CD4-positive, alpha-beta T cell treated with Interleukin-6 for 4 hours (primary cell): ENCODE data around the gene CLEC2D.
A peak's percentile ranks its signal among the peaks of the same experiment; 100 is the strongest.
"Not testable (repeated sequence)": the region's sequence is repeated elsewhere in the genome, so short reads cannot be mapped to it uniquely, and the experiment has no call there.

ENCODE experiments used
- DNase-seq: peaks from one replicate; pipeline ENCODE4 v3.0.0-alpha.2; 2020; ENCODE audit warnings: mixed read lengths

Gene CLEC2D, protein sequence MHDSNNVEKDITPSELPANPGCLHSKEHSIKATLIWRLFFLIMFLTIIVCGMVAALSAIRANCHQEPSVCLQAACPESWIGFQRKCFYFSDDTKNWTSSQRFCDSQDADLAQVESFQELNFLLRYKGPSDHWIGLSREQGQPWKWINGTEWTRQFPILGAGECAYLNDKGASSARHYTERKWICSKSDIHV

DNA sequence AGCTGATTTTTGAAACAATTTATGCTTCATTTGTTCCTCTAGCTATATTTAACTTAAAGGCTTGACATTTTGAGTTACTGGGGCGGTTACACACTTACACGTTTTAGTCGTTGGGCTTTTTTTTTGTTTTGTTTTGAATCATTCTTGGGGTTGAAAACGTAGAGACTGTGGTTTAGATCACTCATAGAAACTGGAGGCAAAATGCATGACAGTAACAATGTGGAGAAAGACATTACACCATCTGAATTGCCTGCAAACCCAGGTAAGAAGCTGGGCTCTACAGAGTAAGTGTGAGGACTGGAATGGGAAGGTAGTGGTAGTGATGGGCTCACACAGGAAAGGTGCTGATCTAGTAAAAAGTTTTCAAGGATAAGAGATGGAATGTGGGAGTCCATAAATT is at the start of gene CLEC2D:
CLEC2D (plus strand) TSS at position 180 of the 400 bp plus-strand sequence; CDS start at position 202, 22 bp downstream.
- DNase-seq, result peak; percentile 51

DNA sequence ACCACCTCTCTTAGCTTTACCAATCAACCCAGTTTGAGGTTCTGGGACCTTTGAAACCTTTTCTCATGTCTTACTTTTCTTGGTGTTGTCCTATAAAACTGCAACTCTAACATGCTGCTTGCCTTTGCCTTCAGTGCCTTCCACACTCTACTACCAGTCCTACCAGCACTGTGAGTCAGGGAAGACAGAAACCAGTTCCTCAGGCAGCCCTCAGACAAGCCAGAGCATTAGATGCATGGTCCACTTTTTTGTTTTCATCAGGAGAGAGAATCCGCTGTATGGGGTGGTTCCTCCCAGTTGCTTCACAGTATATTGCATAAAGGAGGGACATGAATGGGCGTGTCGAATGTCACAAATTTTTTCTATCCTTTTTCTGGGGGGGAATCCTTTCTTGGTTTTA is 44.5 kb upstream of the CLEC2D start:
- no peak for DNase-seq

DNA sequence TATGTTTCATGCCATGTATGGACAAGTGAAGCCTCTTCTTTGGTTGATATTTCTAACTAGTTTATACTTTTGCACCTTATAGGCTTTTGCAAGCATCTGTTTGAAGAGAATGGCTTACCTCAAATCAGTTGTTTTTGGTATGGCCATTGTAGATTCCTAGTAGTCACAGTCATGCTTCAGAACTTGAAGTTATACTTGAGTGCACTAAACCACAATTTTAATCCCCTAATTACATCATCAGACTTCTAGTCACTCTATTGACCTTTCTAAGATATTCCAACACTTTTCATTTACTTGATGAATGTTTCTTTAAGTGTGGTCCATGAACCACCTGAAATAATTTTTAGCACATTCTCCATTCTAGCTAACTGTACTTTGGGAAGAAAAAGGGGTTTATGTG is 43.2 kb upstream of the CLEC2D start:
- DNase-seq, result no peak

DNA sequence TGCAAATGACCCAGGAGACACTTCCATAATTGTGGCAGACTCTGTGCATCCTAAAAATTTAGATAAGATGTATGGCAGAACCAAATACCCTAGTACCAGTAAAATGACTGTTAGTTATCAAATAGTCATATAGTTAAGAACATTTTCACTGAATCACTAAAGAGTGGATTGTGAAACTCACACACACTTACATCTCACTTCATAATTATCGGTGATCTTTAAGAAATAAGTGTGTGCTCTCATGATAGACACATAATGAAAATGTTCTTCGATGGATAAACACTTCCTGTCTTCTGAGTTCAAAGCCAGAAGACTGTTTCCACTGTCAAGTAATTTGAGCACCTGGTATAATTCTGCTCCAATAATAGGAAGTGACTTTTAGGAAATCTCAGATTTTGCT is 42.7 kb upstream of the CLEC2D start:
- DNase-seq, result no peak

DNA sequence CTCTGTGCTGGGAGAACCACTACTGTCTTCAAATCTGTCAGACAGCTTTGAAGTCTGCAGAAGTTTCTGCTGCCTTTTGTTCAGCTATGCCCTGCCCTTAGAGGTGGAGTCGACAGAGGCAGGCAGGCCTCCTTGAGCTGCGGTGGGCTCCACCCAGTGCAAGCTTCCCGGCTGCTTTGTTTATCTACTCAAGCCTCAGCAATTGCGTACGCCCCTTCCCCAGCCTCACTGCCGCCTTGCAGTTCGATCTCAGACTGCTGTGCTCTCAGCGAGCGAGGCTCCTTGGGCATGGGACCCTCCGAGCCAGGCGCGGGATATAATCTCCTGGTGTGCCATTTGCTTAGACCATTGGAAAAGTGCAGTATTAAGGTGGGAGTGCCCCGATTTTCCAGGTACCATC is 36.7 kb upstream of the CLEC2D start:
- DNase-seq, result peak; percentile 37

DNA sequence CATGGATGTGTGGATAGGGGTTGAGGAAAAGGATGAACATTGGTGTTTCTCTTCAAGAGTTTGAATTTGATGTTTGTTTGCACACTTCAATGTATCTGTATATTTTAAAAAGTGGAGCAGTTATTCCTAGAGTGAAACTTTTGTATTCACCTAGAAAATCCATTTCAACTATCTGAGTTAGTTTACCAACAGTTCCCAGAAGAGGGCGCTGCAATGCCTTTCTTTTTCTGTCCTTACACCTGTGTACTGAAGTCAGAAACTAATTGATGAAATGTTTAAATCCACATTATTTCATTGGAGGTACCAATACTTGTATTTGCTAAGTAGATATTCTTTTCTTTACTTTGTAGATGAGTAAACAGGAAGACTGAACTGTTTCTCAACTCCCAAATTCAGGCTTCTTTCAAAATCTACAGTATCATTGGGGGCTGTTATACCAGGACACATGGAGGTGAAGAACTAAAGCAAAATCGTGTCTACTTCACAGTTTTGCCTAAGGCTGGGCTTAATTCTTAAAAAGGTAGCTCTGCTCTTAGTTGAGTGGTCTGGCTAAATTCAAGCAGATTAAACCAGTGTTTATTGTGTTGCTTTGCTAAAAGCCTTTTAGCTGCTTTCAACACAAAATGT is 35.2 kb upstream of the CLEC2D start:
- DNase-seq, result peak; percentile 89

DNA sequence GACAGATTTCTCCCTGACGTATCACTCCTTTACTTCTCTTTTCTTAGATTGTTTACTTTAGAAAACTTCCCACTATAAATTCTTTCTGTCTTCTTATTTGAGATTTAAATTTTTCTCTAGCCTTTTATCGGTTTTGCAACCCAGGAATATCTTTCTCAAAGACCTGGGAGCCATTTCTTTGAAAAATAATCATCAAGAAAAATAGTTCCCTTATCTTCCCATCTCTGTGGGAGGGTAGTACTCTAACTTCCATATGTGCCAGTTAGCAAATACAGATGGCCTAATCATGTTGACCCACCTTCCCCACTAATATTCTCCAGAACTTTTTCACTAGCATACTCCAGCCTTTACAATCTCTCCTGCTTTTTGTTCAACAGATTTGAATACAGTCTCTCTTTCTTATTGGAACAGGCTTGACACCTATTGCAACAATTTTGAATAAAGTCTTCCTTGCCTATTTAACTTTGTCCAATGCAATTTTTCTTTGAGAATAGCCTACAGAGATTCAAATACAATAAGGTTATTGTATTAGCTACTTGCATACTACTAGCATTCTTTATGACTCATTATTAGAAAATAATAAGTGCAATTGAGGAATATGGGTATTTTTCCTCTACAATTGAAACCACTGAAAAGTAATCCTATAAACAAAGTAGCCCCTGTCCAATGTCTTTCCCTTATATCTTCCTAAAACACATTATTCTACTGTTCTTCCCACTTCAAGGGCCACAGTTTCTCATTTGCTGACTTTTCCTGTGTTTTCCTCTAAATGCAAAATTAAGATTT is 34.4 kb upstream of the CLEC2D start:
- DNase-seq, result no peak

DNA sequence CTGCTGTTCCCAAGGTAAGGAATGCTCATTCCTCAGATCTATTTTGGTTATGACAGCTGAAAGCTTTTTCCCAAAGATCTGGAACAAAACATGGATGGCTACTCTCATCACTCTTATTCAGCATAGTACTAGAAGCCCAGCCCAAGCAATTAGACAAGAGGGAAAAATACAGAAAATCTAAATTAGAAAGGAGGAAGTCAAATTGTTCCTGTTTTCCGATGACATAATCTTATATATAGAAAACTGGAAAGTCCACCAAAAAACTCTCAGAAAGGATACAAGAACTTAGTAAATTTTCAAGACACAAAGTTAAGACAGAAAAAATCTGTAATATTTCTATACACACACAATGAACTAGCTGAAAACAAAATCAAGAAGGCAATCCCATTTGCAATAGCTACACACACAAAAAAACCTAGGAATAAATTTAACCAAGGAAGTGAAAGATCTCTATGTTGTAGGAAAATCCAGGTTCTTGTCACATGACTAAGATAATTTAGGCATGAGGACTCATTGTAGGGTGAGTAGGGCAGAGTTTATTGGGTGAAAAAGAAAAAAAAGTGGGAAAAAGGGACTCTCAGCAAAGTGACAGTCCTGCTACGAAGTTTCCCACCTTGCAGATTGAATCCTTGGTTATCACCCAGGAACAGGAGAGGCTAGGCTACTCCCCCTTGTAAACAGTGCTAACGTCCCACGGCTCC is 33.2 kb upstream of the CLEC2D start:
- no peak for DNase-seq

DNA sequence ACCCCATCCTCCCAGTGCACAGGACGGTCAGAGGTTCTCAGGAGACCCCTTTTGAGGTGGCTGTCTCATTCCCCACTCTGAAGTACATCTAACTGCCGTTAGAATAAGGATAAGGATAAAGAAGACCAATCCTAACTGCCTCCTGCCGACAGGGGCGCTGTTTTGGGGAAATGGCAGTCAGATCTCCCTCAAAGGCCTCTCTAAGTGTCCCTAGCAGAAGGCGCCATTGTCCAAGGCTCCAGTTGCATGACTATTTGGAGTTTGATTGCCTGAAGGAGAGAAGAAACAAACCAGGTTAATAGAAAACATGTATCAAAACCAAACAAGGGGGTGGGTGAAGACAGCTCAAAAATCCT is 32.7 kb upstream of the CLEC2D start:
- no peak for DNase-seq

DNA sequence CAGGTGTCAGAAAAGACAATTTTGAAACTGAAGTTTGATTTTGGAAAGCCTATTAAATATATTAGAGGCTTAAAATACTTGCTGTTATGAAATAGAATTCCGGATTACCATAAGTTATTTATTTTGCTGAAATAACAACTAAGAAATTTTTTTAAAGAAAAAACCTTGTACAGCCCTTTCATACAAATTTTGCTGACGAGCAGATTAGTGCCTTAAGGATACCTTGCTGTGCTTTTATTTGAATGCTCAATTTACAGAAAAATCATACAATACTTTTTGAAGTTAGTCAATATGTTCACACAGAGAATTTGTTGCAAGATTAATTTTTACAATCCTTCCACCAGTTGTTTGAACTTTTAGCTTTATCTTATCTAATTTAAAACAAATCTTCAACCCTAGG is 29.5 kb upstream of the CLEC2D start:
- no peak for DNase-seq

DNA sequence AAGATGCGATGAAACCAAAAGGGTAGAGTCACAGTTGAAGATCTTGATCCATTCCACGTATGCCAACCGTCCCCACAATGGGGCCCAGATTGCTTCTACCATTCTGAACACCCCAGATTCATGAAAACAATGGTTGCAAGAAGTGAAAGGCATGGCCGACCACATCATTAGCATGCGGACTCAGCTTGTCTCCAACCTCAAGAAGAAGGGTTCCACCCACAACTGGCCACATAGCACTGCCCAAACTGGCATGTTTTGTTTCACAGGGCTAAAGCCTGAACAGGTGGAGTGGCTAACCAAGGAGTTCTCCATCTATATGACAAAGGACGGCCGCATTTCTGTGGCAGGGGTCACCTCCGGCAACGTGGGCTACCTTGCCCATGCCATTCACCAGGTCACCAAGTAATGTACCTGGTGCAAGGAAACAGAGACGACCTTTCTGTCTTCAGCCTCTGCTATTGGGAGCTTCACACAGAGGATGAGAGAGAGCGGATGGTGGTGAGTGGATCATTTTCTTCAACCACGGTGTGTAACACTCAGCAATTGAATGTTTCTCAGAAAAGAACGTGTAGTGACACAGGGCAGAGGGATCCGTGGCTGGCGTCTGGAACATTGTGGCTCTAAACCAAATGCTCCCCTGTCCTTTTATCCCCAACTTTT is 26.8 kb upstream of the CLEC2D start:
- no peak for DNase-seq

DNA sequence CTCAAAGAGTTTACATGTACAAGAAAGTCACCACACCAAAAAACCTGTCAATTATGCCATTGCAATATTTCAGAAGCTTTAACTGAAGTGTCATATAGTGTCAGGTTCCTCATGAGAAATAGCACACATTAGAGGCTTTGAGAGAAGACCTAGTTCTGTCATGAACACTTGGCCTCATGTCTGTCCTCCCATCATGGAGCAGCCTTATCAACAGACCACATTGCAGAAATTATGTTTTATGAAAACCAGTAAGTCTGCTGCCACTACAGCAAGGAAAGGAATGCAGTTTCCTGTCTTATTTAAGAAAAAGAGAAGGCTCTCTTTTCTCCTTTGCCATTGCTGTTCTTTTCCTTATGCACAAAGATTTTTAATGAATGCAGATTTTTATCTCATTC is 26.2 kb upstream of the CLEC2D start:
- DNase-seq, result no peak

DNA sequence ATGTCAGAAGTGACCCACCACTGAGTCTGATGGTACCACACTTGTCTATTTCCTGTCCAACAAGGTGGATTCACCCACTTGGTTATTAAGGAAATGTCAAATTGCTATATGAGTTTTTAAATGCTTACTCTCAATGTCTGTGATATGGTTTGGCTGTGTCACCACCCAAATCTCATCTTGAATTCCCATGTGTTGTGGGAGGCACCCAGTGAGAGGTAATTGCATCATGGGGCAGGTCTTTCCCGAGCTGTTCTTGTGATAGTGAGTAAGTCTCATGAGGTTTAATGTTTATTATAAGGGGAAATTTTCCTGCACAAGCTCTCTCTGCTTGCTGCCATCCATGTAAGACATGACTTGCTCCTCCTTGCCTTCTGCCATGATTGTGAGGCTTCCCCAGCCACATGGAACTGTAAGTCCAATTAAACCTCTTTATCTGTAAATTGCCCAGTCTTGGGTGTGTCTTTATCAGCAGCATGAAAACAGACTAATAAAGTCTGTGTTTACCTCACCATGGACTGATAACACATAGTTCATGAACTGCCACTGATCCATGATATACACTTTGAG is 24.4 kb upstream of the CLEC2D start:
- not testable (repeated sequence) for DNase-seq

DNA sequence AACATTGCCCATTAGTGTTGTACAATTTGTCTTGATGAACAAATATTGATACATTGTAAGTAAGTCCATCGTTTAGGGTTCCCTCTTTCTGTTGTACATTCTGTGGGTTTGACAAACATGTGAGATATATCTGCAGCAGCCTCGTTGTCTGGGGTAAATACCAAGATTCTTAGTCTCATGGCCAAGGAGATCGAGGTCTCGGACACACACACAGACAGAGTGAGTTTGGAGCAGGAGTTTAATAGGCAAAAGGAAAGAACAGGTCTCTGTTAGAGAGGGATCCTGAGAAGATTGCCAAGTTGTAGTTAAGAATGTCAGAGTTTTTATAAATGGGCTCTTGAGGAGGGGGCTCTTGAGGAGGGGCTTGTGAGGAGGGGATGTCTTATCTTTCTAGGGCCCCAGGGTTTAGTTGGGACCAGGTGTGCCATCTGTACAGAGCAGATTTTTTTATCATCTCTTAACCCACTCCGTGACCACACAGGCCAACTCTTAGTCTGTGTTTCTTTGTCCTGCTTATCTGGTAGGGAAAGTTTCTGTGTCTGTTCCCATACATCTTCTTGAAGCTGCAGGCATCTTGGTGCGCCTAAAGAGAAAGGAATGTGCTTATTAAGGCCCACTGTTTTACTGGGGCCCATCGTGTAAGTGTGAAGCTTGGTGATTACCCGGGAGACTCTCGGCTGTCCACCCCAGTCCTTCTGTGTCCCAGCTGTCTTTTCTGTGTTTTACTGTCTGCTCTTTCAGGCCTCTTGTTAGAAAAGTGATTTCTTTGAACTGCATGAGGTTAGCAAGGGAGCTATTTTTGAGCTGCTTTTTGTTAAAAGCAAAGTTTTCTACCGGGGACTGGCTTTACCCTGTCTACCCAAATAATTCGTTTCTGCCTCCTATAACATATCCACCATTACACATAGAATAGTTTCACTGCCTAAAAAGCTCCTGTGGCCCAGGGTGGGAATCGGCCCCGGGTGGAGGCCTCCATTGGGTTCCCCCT is 22.4 kb upstream of the CLEC2D start:
- DNase-seq, result no peak

DNA sequence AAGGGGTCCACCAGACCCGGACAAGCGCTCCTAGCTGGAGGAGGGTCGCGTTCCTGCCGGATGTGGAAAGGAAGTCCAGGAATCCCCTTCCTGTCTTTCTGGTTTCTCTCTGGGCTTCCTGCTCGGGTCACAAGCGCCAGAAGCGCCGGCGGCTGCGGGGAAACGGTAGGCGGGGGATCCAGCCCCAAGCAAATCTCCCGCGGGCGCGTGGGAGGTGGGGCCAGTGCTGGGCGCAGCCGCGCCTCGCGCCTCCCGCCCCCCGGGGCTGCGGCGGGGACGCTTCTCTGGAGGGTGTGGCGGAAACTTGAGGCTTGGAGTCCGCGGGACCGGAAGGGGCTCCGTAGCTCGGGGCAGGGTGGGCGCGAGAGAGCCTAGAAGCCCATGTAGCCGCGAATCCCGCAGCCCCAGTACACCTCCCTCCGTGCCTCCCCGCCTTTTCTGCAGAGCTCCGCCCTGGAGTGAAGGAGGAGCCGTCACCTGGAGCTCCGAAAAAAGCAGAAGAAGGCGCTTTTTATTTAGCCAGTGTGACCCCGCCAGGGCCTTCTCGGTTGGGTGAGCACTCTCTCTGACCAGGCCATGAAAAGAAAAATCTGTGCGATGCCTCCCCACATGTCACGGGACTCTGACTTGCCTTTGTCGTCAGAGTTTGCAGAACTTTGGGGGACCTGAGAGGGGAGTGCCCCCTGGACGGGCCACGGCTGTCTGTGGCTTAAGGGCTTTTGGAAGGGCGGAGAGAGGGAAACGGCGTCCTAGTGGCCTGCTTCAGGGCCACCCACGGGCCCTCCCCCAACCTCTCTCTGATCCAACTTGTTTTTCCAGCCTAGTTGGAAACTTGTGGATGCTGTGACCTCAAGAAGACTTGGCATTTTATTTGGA is 21.4 kb upstream of the CLEC2D start:
- DNase-seq, result peak; percentile 91

DNA sequence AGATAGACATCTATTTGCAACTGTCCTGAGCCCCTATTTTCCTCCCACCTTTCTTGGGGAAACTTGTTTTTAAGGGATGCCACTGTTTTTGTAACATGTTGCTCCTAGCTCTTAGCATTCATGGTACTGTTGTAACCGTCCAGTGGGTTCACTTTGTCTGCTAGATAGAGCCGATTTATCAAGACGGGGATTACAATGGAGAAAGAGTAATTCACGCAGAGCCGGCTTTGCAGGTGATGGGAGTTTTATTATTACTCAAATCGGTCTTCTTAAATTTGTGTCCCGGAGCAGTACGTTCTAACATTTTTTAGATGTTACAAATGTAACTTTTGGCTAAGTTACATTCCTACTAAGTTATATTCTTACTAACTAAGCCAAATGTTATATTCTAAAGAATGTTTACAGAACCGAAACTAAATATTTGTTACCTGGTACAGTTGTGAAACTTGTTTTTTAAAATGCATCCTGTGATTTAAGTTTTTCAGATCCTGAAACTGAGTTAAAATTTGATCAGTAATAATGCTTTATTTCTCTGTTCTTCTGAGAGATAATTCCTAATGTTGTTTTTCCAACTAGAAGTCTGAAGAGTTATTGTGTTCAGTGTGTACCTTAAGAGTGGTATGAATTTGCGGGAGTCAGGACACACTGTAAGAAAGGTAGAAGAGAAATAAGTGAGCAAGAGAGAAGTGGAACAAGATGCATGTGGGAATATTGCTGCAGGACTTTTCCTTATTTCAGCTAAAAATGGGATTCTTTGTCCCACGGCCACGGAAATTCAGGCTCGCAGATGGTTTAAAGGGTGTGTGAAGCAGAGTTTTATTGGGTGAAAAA is 20.6 kb upstream of the CLEC2D start:
- no peak for DNase-seq

DNA sequence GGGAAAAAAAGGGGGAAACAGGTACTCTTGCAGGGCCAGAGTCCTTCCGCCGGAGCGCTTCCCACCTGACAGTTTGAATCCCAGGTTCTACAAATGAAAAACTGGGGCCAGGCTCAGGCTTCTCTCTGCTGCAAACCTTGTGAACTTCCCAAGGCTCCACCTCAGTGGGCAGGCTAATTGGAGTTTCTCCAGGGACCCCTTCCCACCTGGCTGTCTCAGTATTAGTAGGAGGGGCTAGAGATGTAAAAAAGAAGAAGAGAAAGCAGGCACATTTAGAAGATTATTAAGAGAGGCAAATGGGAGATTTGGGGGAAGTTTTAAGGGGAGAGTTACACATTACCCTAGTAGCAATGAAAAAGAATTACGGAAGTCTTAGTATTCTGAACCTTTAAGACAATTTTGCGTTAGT is 20.0 kb upstream of the CLEC2D start:
- peak; percentile 53 for DNase-seq

DNA sequence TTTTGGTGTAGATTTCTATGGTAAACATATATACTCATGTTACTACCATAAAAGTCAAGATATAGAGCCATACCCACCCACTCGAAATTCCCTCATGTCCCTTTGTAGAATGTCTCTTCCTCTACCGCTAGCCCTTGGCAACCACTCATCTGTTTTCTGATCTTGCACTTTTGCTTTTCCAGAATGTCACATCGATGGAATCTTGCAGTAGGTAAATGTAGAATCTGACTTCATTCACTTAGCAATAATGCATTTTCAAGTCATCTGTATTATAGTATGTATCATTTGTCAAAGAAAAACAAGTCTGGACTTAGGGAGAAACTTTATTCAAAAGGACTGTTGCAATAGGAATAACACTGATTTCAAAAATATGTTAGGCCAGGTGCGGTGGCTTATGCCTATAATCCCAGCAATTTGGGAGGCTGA is 19.3 kb upstream of the CLEC2D start:
- DNase-seq, result no peak

DNA sequence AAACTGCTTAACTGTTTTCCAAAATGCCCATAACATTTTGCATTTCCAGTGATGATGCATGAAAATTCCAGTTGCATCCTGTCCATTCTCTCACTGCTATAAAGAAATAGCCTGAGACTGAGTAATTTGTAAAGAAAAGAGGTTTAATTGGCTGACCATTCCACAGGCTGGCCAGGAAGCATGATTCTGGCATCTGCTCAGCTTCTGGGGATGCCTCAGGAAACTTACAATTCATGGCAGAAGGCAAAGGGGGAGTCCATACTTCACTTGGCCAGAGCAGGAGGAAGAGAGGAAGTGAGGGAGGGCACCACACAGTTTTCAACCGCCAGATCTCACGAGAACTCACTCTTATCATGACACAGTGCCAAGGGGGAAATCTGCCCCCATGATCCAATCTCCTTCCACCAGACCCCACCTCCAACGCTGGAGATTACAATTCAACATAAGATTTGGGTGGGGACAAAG is 18.2 kb upstream of the CLEC2D start:
- DNase-seq, result peak; percentile 62
